Natural killer cell treated with Interleukin-12 subunit alpha and Interleukin-12 subunit beta and Interleukin-15 and Interleukin-18, amount 100 ng/mL, for 72 hours (primary cell): Measurements from ENCODE around the gene ZFAND3. TPM values are rescaled to one million over a fixed set of nuclear protein-coding genes. Genes with fewer than 3 reads are reported as not detected.
A peak's percentile ranks its signal among the peaks of the same experiment; 100 is the strongest.

Experiments used
- ATAC-seq, 2 donors: fragments of 150-1000 bp; cut with Tn5 transposase in 1 of 2; sonication (Bioruptor Pico), chemical (Tn5 transposase) in 1 of 2; 2 replicates each; pipeline ENCODE4 v1.10.0; 2021
- DNase-seq: peaks from one replicate; pipeline ENCODE4 v3.0.0; 2022; ENCODE audit warnings: low spot score
- H3K27ac Mint-ChIP-seq, 2 donors: 1 replicate in 1 of 2; 2 replicates in 1 of 2; pipeline ENCODE4 v1.8.0; 2022; ENCODE audit warnings: mixed read lengths in 2 of 2, mild to moderate bottlenecking in 1 of 2, moderate library complexity in 1 of 2
- H3K27me3 Mint-ChIP-seq, 2 donors: 1 replicate in 1 of 2; 2 replicates in 1 of 2; pipeline ENCODE4 v1.8.0; 2022; ENCODE audit warnings: mixed read lengths in 2 of 2
- H3K36me3 Mint-ChIP-seq: one replicate; pipeline ENCODE4 v1.8.0; 2022; ENCODE audit warnings: mixed read lengths
- H3K4me1 Mint-ChIP-seq, 2 donors: 1 replicate in 1 of 2; 2 replicates in 1 of 2; pipeline ENCODE4 v1.8.0; 2022; ENCODE audit warnings: low read depth in 2 of 2, mixed read lengths in 2 of 2, mild to moderate bottlenecking in 1 of 2
- H3K4me3 Mint-ChIP-seq: one replicate; pipeline ENCODE4 v1.8.0; 2022; ENCODE audit warnings: mixed read lengths
- H3K9me3 Mint-ChIP-seq: 2 replicates; pipeline ENCODE4 v1.8.0; 2022; ENCODE audit warnings: mixed read lengths
- total RNA-seq, 2 donors: library from RNA; stranded (reverse); gene quantifications; one replicate each; pipeline ENCODE4 v1.2.3, GENCODE V29; 2022

The ZFAND3 gene
- total RNA-seq, 2 donors from 2014 or later = 51.0 to 100 TPM

- Mint-ChIP-seq H3K27ac (no peak overlapping the region), H3K27me3 (no peaks in the 10 kb centered on the region), H3K9me3 (no peaks in the 10 kb centered on the region), H3K4me3 (no peak overlapping the region), H3K36me3 (no peaks in the 10 kb centered on the region), H3K4me1 (peaks cover 26 to 27% of the 10 kb centered on the region in 2 donors)
- DNase-seq = no peak
- no peak for ATAC-seq
These were observed 192.4 kb downstream of the ZFAND3 start for GRCh38 chr6:38011937-38012336.

DNA sequence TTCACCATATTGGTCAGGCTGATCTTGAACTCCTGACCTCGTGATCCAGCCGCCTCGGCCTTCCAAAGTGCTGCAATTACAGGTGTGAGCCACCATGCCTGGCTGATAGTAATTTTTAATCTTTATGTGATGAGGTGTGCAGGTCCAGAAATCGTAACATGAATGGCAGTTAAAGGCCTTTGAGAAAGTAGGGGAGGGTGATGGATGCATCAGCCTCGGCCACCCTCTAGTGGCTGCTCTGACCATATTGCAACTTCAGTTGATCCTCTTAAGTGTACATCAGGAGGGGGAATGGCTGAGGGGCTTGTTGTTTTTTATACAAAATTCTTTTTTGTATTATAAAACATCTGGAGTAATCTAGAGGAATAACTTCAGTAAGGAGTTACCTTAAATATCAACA lies 193.0 kb downstream of the ZFAND3 start:
- no peaks in the 10 kb centered on the region for H3K9me3 Mint-ChIP-seq
- H3K36me3 Mint-ChIP-seq = no peaks in the 10 kb centered on the region
- no peak overlapping the region for H3K4me3 Mint-ChIP-seq
- peaks cover 28 to 29% of the 10 kb centered on the region in 2 donors for H3K4me1 Mint-ChIP-seq
- no peak overlapping the region for H3K27ac Mint-ChIP-seq
- no peaks in the 10 kb centered on the region for H3K27me3 Mint-ChIP-seq
- DNase-seq = peak; percentile 71
- peak in 1 of 2 donors; percentile 61 for ATAC-seq

DNA sequence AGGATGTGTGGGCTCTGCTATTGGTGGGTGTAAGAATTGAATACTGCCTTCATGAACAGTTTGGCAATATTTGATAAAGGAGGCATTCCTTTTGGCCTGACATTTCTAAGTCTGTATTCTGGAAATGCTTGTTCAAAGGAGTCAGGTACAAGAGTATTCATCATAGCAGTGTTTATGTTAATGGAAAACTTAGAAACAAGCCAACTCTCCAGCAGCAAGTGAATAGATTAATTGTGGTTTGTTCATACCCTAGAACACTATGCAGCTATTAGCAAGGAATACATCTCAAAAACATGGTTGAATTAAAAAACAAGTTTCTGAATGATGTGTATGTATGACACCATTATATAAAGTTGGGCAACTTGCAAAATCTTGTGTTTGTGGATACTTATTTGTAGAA lies 195.8 kb downstream of the ZFAND3 start:
- Mint-ChIP-seq H3K36me3 (no peaks in the 10 kb centered on the region), H3K4me1 (peaks cover 26 to 27% of the 10 kb centered on the region in 2 donors), H3K27me3 (no peaks in the 10 kb centered on the region), H3K27ac (no peak overlapping the region), H3K9me3 (no peaks in the 10 kb centered on the region), H3K4me3 (no peak overlapping the region)
- DNase-seq (no peak), ATAC-seq (no peak)

DNA sequence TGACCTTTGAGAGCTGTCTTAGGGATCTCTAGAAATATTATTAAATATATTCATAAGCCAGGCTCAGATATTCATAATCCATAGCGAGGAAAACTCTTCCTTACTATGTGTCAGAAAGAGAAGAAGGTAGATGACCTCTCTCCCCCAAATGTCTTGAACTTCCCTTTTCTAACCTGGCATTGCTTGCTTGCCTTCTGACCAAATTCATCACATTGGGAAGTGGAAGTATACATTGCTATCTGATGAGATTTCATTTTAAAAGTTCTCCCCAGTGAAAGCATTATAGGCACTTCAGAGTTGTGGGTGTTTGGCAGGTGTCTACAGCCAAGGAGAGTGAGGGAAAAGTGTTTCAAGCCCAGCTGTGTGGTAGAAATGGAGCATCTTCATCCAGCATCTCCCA lies 197.3 kb downstream of the ZFAND3 start:
- Mint-ChIP-seq H3K36me3 (no peaks in the 10 kb centered on the region), H3K9me3 (no peaks in the 10 kb centered on the region), H3K4me3 (no peak overlapping the region), H3K4me1 (peaks cover 36 to 37% of the 10 kb centered on the region in 2 donors), H3K27me3 (no peaks in the 10 kb centered on the region), H3K27ac (no peak overlapping the region)
- DNase-seq (no peak), ATAC-seq (no peak)

DNA sequence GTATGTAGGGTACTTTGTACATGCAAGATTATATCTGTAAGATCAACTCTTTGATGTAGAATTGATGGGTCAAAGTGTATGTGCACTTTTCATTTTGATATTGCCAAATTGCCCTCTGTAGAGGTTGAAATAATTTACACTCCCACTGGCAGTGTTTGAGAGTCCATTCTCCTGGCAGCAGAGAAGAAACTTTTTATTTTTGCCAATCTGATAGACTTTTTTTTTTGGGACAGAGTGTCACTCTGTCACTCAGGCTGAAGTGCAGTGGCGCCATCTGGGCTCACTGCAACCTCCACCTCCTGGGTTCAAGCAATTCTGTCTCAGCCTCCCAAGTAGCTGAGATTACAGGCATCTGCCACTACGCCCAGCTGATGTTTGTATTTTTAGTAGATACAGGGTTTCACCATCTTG lies 199.2 kb downstream of the ZFAND3 start:
- DNase-seq (no peak), ATAC-seq (no peak)
- Mint-ChIP-seq H3K36me3 (no peaks in the 10 kb centered on the region), H3K27ac (no peak overlapping the region), H3K4me3 (no peak overlapping the region), H3K4me1 (peaks cover 34 to 42% of the 10 kb centered on the region in 2 donors), H3K9me3 (no peaks in the 10 kb centered on the region), H3K27me3 (no peaks in the 10 kb centered on the region)

- no peaks in the 10 kb centered on the region for H3K36me3 Mint-ChIP-seq
- no peaks in the 10 kb centered on the region for H3K9me3 Mint-ChIP-seq
- no peak for ATAC-seq
- H3K27me3 Mint-ChIP-seq = no peaks in the 10 kb centered on the region
- no peak for DNase-seq
- no peak overlapping the region for H3K27ac Mint-ChIP-seq
- H3K4me3 Mint-ChIP-seq = no peak overlapping the region
- peaks cover 28 to 34% of the 10 kb centered on the region in 2 donors for H3K4me1 Mint-ChIP-seq
These were observed 201.1 kb downstream of the ZFAND3 start for GRCh38 chr6:38020593-38020992.

DNA sequence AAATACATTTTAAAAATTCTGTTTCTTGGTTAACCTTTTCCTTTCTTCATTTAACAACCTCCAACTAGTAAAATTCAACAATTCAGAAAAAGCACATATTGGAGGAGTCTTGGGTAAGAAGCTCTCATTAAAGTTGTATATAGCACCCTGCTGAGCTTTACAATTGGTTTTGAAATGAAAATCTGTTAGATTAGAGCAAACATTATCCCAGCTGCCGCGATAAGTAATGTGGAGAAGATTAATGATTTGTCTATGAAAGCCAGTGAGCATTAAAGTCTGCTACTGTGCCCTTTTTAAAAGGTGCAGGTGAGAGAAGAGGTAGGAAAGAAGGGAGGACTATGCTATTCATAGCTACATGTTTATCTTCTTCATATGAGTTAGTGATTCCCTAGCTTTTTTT lies 201.5 kb downstream of the ZFAND3 start:
- peak overlapping the region in 1 of 2 donors; percentile 23 for H3K27ac Mint-ChIP-seq
- no peak overlapping the region for H3K4me3 Mint-ChIP-seq
- H3K9me3 Mint-ChIP-seq = no peaks in the 10 kb centered on the region
- H3K4me1 Mint-ChIP-seq = peaks cover 27 to 36% of the 10 kb centered on the region in 2 donors
- no peaks in the 10 kb centered on the region for H3K36me3 Mint-ChIP-seq
- no peak for DNase-seq
- no peak for ATAC-seq
- no peaks in the 10 kb centered on the region for H3K27me3 Mint-ChIP-seq

GRCh38 chr6:38021571-38021970 lies 202.0 kb downstream of the ZFAND3 start:
- peak overlapping the region in 1 of 2 donors; percentile 23 for H3K27ac Mint-ChIP-seq
- no peak overlapping the region for H3K4me3 Mint-ChIP-seq
- ATAC-seq (no peak), DNase-seq (no peak)
- no peaks in the 10 kb centered on the region for H3K9me3 Mint-ChIP-seq
- peaks cover 27 to 36% of the 10 kb centered on the region in 2 donors for H3K4me1 Mint-ChIP-seq
- H3K27me3 Mint-ChIP-seq = no peaks in the 10 kb centered on the region
- no peaks in the 10 kb centered on the region for H3K36me3 Mint-ChIP-seq

GRCh38 chr6:38022688-38023087 lies 203.2 kb downstream of the ZFAND3 start:
- DNase-seq (no peak), ATAC-seq (no peak)
- Mint-ChIP-seq H3K4me3 (no peak overlapping the region), H3K27ac (no peak overlapping the region), H3K27me3 (no peaks in the 10 kb centered on the region), H3K4me1 (peaks cover 26 to 38% of the 10 kb centered on the region in 2 donors), H3K9me3 (no peaks in the 10 kb centered on the region), H3K36me3 (no peaks in the 10 kb centered on the region)

- no peak overlapping the region for H3K4me3 Mint-ChIP-seq
- peaks cover 40 to 45% of the 10 kb centered on the region in 2 donors for H3K4me1 Mint-ChIP-seq
- no peaks in the 10 kb centered on the region for H3K36me3 Mint-ChIP-seq
- DNase-seq = no peak
- ATAC-seq = no peak
- H3K27ac Mint-ChIP-seq = no peak overlapping the region
- H3K9me3 Mint-ChIP-seq = no peaks in the 10 kb centered on the region
- no peaks in the 10 kb centered on the region for H3K27me3 Mint-ChIP-seq
These were observed 205.4 kb downstream of the ZFAND3 start for GRCh38 chr6:38024908-38025307.

DNA sequence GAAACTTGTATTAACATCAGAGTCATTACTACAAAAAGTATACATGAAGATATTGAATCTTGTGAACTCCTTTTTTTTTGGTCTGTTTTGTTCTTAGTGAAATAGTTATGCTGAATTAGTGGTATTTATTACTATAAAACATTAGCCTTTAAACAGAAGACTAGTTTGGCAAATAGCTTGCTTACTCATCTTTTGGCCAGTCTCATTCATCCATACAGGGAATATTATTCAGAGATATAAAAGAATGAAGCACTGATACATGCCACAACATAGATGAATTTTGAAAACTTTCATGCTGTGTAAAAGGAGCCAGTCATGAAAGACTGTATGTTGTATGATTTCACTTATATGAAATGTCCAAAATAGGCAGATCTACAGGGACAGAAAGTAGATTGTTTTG lies 205.9 kb downstream of the ZFAND3 start:
- H3K27me3 Mint-ChIP-seq = no peaks in the 10 kb centered on the region
- no peaks in the 10 kb centered on the region for H3K36me3 Mint-ChIP-seq
- DNase-seq (no peak), ATAC-seq (no peak)
- no peak overlapping the region for H3K27ac Mint-ChIP-seq
- H3K4me1 Mint-ChIP-seq = peaks cover 45 to 49% of the 10 kb centered on the region in 2 donors
- H3K9me3 Mint-ChIP-seq = no peaks in the 10 kb centered on the region
- no peak overlapping the region for H3K4me3 Mint-ChIP-seq

- H3K27ac Mint-ChIP-seq = peak overlapping the region; percentile 26 to 34
- peak in 1 of 2 donors; percentile 79 for ATAC-seq
- H3K27me3 Mint-ChIP-seq = no peaks in the 10 kb centered on the region
- no peaks in the 10 kb centered on the region for H3K9me3 Mint-ChIP-seq
- peak overlapping the region; percentile 65 for H3K4me3 Mint-ChIP-seq
- no peak for DNase-seq
- H3K36me3 Mint-ChIP-seq = no peaks in the 10 kb centered on the region
- peaks cover 48 to 49% of the 10 kb centered on the region in 2 donors for H3K4me1 Mint-ChIP-seq
These were observed 208.3 kb downstream of the ZFAND3 start for GRCh38 chr6:38027685-38028373.

DNA sequence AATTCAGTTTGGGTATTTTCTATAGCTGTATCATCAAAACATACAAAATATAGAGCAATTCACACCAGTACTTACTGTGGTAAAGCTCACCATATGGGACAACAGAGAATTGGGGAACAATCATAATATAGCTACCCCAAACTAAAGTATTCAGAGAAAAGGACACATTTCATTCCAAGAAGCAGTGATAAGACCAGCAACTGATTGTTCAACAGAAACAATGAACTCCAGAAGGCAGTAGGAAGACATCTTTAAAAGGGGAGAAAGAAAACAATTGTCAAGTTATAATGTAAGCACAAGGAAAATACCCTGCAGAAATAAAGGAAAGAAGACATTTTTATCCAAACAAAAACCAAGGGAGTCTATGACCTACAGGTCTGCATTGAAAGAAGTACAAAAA lies 210.9 kb downstream of the ZFAND3 start:
- ATAC-seq (no peak), DNase-seq (no peak)
- no peaks in the 10 kb centered on the region for H3K36me3 Mint-ChIP-seq
- no peaks in the 10 kb centered on the region for H3K9me3 Mint-ChIP-seq
- peak overlapping the region in 1 of 2 donors; percentile 34 for H3K27ac Mint-ChIP-seq
- no peaks in the 10 kb centered on the region for H3K27me3 Mint-ChIP-seq
- peaks cover 56 to 64% of the 10 kb centered on the region in 2 donors for H3K4me1 Mint-ChIP-seq
- H3K4me3 Mint-ChIP-seq = no peak overlapping the region

DNA sequence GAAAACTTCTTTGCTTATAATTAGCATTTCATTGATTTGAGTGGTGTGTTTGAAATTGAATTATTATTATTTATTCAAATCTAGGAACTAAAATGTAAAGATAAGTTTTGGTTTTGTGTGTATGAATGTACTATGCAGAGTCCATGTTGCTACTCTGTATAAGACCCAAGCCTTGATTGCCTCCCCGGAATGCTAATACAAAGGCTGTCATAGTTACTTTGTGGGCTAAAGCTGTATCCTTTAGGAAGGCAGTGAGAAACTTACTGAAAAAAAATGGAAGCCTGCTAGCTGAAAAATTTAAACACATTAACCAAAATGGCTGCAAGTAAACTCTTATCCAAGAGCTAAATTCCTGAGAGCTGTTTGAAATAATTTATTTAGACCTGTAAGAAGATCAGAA lies 213.3 kb downstream of the ZFAND3 start:
- Mint-ChIP-seq H3K4me1 (peaks cover 58 to 72% of the 10 kb centered on the region in 2 donors), H3K27ac (no peak overlapping the region), H3K27me3 (no peaks in the 10 kb centered on the region), H3K36me3 (no peaks in the 10 kb centered on the region), H3K4me3 (no peak overlapping the region), H3K9me3 (no peaks in the 10 kb centered on the region)
- ATAC-seq = no peak
- no peak for DNase-seq
